WTC11 (cell line): ENCODE results near the gene CHRNB1. TPM values are rescaled to one million over a fixed set of nuclear protein-coding genes. Genes with fewer than 3 reads are reported as not detected.

ENCODE experiments used
- ATAC-seq: fragments of 200-7000 bp; cut with Tn5 transposase; 2 replicates; pipeline ENCODE4 v1.10.0; 2021; ENCODE audit warnings: mild to moderate bottlenecking, moderate library complexity
- CTCF ChIA-PET: fragments of 300-600 bp; sonication (Branson Sonifier 250); formaldehyde crosslinking; loops from one replicate; lab custom pipeline; 2021; ENCODE audit warnings: antibody characterized with exemption; lab: Charles Lee
- POLR2A ChIA-PET: fragments of 350-600 bp; sonication (Branson Sonifier 250); formaldehyde crosslinking; loops from one replicate; lab custom pipeline; 2021; ENCODE audit warnings: antibody characterized with exemption; lab: Charles Lee
- DNase-seq: peaks from one replicate; pipeline ENCODE4 v3.0.0; 2021; ENCODE audit warnings: low spot score
- H3K27ac Mint-ChIP-seq: 2 replicates; pipeline ENCODE4 v1.8.0; 2021; ENCODE audit warnings: mixed read lengths
- H3K27me3 Mint-ChIP-seq: 2 replicates; pipeline ENCODE4 v1.8.0; 2021; ENCODE audit warnings: low read depth, mild to moderate bottlenecking, moderate library complexity, mixed read lengths
- H3K36me3 Mint-ChIP-seq: 2 replicates; pipeline ENCODE4 v1.8.0; 2021; ENCODE audit warnings: mixed read lengths
- H3K4me1 Mint-ChIP-seq: 2 replicates; pipeline ENCODE4 v1.8.0; 2022; ENCODE audit warnings: mixed read lengths
- H3K4me3 Mint-ChIP-seq: 2 replicates; pipeline ENCODE4 v1.8.0; 2021; ENCODE audit warnings: mild to moderate bottlenecking, moderate library complexity, mixed read lengths
- H3K9me3 Mint-ChIP-seq: 2 replicates; pipeline ENCODE4 v1.8.0; 2021; ENCODE audit warnings: mixed read lengths
- FOXK1 ChIP-seq: sonication (generic); formaldehyde crosslinking; IDR thresholded peaks from 2 replicates; pipeline ENCODE4 v1.8.0; 2022; ENCODE audit warnings: mild to moderate bottlenecking, moderate library complexity, missing genetic modification reagents
- FOXP1 ChIP-seq: sonication (generic); formaldehyde crosslinking; IDR thresholded peaks from 2 replicates; pipeline ENCODE4 v1.8.0; 2022; ENCODE audit warnings: missing genetic modification reagents, mild to moderate bottlenecking, moderate library complexity, borderline replicate concordance
- GABPB1 ChIP-seq: sonication (generic); formaldehyde crosslinking; IDR thresholded peaks from 2 replicates; pipeline ENCODE4 v1.8.1; 2023; ENCODE audit warnings: mild to moderate bottlenecking, missing genetic modification reagents
- MLX ChIP-seq: sonication (generic); formaldehyde crosslinking; IDR thresholded peaks from 2 replicates; pipeline ENCODE4 v1.8.1; 2023; ENCODE audit warnings: mild to moderate bottlenecking, missing genetic modification reagents, moderate library complexity
- MYBL2 ChIP-seq: sonication (generic); formaldehyde crosslinking; IDR thresholded peaks from 2 replicates; pipeline ENCODE4 v1.8.1; 2023; ENCODE audit warnings: mild to moderate bottlenecking, moderate library complexity, missing genetic modification reagents
- SP1 ChIP-seq: sonication (generic); formaldehyde crosslinking; conservative IDR thresholded peaks from 2 replicates; pipeline ENCODE4 v1.8.1; 2022; ENCODE audit warnings: missing genetic modification reagents
- STAT6 ChIP-seq: sonication (generic); formaldehyde crosslinking; conservative IDR thresholded peaks from 2 replicates; pipeline ENCODE4 v1.8.1; 2023; ENCODE audit warnings: mild to moderate bottlenecking, low read depth, missing genetic modification reagents, moderate library complexity
- ZBTB21 ChIP-seq: sonication (generic); formaldehyde crosslinking; IDR thresholded peaks from 2 replicates; pipeline ENCODE4 v1.8.1; 2023; ENCODE audit warnings: mild to moderate bottlenecking, missing genetic modification reagents, borderline replicate concordance
- total RNA-seq: library from RNA; stranded (reverse); gene quantifications from 3 replicates; pipeline ENCODE4 v1.2.3, GENCODE V29; 2021
- TF ChIP-seq, protein P1 (sequence below): sonication (generic); formaldehyde crosslinking; IDR thresholded peaks from 2 replicates; pipeline ENCODE4 v1.8.0; 2023; ENCODE audit warnings: missing genetic modification reagents
- TF ChIP-seq, protein P2 (sequence below): sonication (generic); formaldehyde crosslinking; IDR thresholded peaks from 2 replicates; pipeline ENCODE4 v1.8.0; 2023; ENCODE audit warnings: missing genetic modification reagents, mild to moderate bottlenecking, borderline replicate concordance
- TF ChIP-seq, protein P3 (sequence below): sonication (generic); formaldehyde crosslinking; IDR thresholded peaks from 2 replicates; pipeline ENCODE4 v1.8.1; 2023; ENCODE audit warnings: mild to moderate bottlenecking, missing genetic modification reagents

The CHRNB1 gene
- total RNA-seq, 1 experiment from 2014 or later, result 16.0 TPM

GRCh38 chr17:7439462-7440112 lies 5.3 kb upstream of the CHRNB1 start, which contains the start of gene FGF11:
Gene FGF11, plus strand, starts transcription at chr17:7439512. Its CDS starts 109 bp downstream, at chr17:7439621.
- no peak for TF ChIP-seq MLX (CRISPR knock-in tag)
- TF ChIP-seq STAT6 (CRISPR knock-in tag), result no peak
- no peak for TF ChIP-seq GABPB1 (CRISPR knock-in tag)
- peak; percentile 30; the same call in 1 of the 2 replicates for TF ChIP-seq FOXP1 (CRISPR knock-in tag)
- 0 out of 2 replicates have a peak, but pooled peaks have one; percentile 47 for TF ChIP-seq SP1 (CRISPR knock-in tag)
- 0 out of 2 replicates have a peak, but pooled peaks have one; percentile 17 for TF ChIP-seq MYBL2 (CRISPR knock-in tag)
- TF ChIP-seq, protein P1, sequence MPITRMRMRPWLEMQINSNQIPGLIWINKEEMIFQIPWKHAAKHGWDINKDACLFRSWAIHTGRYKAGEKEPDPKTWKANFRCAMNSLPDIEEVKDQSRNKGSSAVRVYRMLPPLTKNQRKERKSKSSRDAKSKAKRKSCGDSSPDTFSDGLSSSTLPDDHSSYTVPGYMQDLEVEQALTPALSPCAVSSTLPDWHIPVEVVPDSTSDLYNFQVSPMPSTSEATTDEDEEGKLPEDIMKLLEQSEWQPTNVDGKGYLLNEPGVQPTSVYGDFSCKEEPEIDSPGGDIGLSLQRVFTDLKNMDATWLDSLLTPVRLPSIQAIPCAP (CRISPR knock-in tag), result no peak
- TF ChIP-seq ZBTB21 (CRISPR knock-in tag), result no peak
- TF ChIP-seq FOXK1 (CRISPR knock-in tag), result 0 out of 2 replicates have a peak, but pooled peaks have one; percentile 6
- TF ChIP-seq, protein P2, sequence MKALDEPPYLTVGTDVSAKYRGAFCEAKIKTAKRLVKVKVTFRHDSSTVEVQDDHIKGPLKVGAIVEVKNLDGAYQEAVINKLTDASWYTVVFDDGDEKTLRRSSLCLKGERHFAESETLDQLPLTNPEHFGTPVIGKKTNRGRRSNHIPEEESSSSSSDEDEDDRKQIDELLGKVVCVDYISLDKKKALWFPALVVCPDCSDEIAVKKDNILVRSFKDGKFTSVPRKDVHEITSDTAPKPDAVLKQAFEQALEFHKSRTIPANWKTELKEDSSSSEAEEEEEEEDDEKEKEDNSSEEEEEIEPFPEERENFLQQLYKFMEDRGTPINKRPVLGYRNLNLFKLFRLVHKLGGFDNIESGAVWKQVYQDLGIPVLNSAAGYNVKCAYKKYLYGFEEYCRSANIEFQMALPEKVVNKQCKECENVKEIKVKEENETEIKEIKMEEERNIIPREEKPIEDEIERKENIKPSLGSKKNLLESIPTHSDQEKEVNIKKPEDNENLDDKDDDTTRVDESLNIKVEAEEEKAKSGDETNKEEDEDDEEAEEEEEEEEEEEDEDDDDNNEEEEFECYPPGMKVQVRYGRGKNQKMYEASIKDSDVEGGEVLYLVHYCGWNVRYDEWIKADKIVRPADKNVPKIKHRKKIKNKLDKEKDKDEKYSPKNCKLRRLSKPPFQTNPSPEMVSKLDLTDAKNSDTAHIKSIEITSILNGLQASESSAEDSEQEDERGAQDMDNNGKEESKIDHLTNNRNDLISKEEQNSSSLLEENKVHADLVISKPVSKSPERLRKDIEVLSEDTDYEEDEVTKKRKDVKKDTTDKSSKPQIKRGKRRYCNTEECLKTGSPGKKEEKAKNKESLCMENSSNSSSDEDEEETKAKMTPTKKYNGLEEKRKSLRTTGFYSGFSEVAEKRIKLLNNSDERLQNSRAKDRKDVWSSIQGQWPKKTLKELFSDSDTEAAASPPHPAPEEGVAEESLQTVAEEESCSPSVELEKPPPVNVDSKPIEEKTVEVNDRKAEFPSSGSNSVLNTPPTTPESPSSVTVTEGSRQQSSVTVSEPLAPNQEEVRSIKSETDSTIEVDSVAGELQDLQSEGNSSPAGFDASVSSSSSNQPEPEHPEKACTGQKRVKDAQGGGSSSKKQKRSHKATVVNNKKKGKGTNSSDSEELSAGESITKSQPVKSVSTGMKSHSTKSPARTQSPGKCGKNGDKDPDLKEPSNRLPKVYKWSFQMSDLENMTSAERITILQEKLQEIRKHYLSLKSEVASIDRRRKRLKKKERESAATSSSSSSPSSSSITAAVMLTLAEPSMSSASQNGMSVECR, result peak; percentile 5; the same call in 1 of the 2 replicates
- TF ChIP-seq, protein P3, sequence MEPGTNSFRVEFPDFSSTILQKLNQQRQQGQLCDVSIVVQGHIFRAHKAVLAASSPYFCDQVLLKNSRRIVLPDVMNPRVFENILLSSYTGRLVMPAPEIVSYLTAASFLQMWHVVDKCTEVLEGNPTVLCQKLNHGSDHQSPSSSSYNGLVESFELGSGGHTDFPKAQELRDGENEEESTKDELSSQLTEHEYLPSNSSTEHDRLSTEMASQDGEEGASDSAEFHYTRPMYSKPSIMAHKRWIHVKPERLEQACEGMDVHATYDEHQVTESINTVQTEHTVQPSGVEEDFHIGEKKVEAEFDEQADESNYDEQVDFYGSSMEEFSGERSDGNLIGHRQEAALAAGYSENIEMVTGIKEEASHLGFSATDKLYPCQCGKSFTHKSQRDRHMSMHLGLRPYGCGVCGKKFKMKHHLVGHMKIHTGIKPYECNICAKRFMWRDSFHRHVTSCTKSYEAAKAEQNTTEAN (CRISPR knock-in tag), result 0 out of 2 replicates have a peak, but pooled peaks have one; percentile 19
- H3K27ac Mint-ChIP-seq, result peak within 1 kb of the TSS; percentile 98
- H3K36me3 Mint-ChIP-seq, result no peaks in the 10 kb centered on the region; the same call in 1 of the 2 replicates
- H3K9me3 Mint-ChIP-seq, result no peaks in the 10 kb centered on the region
- peak within 1 kb of the TSS; percentile 97 for H3K4me3 Mint-ChIP-seq
- ChIA-PET CTCF (interaction anchor here (2.5 to 3.8 kb wide), 5 partner anchors 40 to 121 kb away, joined by 5 to 21 read pairs (median 13); partner anchors contain the start of genes PLSCR3, TMEM95, TNFSF13 and ZBTB4), POLR2A (interaction anchor here (0.6 to 2.4 kb wide), 3 partner anchors 13 to 45 kb away, joined by 3 to 15 read pairs (median 9); partner anchors contain the start of gene POLR2A)
- H3K27me3 Mint-ChIP-seq, result peaks cover 34% of the 10 kb centered on the region
- no peak for ATAC-seq
- no peak for DNase-seq
- peaks cover 37% of the 10 kb centered on the region for H3K4me1 Mint-ChIP-seq
